OCI-LY7 (cell line): ENCODE measurements around the gene FOXO3.

Experiments used
- EZH2phosphoT487 ChIP-seq: fragments of 200-600 bp; sonication (generic); IDR thresholded peaks from 2 replicates; pipeline ENCODE4 v1.6.1; 2018; ENCODE audit warnings: low read depth, borderline replicate concordance, mild to moderate bottlenecking, mixed run types, antibody characterized with exemption, low read length, moderate library complexity, mixed read lengths
- TF ChIP-seq, protein P1 (sequence below): fragments of 200-600 bp; sonication (generic); conservative IDR thresholded peaks from 2 replicates; pipeline ENCODE4 v1.5.1; 2014; ENCODE audit warnings: mild to moderate bottlenecking, antibody characterized with exemption, low read length, moderate library complexity, mixed read lengths

DNA sequence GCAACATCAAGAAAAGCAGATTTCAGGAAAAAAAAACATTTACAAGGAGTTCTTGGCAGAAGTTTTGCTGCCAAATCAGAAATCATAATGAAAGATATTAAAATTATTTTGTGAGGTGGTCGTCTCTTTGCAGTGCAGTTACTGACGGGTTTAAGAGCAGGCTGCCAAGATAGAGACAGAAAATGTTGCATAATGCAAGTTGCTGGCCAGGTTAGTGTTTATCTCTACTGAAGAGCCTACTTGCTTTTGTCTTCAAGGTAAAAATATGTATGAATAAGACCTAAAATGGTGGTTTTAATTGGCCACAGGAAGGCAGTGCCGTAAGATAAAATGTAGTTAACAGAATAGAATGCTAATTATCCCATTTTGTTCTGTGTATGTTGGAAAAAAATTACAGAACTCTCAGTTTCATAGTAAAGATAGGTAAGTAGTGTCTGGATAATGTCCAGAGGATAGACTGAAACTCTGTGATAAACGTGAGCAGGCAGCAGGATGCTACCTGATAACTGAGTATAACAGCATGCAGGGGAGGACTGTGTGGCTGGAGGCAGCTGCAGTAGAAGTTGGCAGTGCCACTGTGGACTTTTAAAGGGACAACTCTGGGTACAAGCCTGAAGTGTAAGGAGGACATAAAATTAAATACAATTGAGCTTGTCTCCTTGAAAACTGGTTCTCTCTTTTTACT, 13.9 kb downstream of the FOXO3 start:
- TF ChIP-seq, protein P1, sequence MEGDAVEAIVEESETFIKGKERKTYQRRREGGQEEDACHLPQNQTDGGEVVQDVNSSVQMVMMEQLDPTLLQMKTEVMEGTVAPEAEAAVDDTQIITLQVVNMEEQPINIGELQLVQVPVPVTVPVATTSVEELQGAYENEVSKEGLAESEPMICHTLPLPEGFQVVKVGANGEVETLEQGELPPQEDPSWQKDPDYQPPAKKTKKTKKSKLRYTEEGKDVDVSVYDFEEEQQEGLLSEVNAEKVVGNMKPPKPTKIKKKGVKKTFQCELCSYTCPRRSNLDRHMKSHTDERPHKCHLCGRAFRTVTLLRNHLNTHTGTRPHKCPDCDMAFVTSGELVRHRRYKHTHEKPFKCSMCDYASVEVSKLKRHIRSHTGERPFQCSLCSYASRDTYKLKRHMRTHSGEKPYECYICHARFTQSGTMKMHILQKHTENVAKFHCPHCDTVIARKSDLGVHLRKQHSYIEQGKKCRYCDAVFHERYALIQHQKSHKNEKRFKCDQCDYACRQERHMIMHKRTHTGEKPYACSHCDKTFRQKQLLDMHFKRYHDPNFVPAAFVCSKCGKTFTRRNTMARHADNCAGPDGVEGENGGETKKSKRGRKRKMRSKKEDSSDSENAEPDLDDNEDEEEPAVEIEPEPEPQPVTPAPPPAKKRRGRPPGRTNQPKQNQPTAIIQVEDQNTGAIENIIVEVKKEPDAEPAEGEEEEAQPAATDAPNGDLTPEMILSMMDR, result no peak
- TF ChIP-seq EZH2phosphoT487, result no peak
